ENCODE data around the gene AKAP9. TPM values are rescaled to one million over a fixed set of nuclear protein-coding genes. Genes with fewer than 3 reads are reported as not detected.

Gene AKAP9
- total RNA-seq, 4 donors from 2014 or later: 93.1 to 122 (median 109) TPM

DNA sequence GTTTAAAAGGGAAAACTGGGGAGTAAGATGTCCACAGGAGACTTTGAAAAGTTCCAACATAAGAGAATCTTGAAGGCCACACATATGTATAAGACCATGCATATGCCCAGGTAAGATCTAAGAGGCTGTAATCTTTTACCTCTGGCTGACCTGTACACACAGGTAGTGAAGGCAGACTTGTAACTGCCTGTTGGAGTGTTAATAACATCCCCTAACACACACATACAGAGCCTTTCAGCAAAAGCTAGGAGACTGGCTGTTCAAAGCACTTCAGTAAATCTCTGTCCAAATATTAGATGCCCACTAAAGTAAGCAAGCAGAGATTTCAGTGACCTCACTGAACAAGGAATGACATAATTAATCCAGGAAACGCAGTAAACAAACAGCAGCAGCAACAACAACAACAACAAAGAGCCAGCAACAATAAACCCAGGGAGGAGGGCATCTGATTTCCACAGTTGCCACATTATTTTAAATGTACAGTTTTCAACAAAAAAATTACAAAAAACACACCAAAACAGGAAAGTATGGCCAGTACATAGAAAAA lies 178.6 kb downstream of the AKAP9 start:
- TF ChIP-seq, protein P1, sequence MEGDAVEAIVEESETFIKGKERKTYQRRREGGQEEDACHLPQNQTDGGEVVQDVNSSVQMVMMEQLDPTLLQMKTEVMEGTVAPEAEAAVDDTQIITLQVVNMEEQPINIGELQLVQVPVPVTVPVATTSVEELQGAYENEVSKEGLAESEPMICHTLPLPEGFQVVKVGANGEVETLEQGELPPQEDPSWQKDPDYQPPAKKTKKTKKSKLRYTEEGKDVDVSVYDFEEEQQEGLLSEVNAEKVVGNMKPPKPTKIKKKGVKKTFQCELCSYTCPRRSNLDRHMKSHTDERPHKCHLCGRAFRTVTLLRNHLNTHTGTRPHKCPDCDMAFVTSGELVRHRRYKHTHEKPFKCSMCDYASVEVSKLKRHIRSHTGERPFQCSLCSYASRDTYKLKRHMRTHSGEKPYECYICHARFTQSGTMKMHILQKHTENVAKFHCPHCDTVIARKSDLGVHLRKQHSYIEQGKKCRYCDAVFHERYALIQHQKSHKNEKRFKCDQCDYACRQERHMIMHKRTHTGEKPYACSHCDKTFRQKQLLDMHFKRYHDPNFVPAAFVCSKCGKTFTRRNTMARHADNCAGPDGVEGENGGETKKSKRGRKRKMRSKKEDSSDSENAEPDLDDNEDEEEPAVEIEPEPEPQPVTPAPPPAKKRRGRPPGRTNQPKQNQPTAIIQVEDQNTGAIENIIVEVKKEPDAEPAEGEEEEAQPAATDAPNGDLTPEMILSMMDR (IDR thresholded peaks at IDR 0.05; ENCODE audit: low read depth): no peak

DNA sequence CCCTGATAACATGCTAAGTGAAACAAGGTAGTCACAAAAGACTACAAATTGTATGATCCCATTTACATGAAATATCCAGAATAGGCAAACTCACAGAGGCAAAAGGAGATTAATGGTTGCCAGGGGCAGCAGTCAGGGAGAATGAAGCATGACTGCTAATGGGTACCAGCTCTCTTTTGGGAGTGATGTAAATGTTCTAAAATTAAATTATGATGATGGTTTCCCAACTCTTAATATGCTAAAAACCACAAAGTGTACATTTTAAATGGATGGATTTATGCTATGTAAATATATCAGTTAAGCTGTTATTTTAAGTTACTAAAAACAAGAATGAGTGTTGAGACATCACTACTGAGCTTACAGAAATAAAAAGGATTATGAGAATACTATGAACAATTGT lies 181.0 kb downstream of the AKAP9 start:
- TF ChIP-seq, protein P1 (IDR thresholded peaks at IDR 0.05; ENCODE audit: low read depth): no peak

DNA sequence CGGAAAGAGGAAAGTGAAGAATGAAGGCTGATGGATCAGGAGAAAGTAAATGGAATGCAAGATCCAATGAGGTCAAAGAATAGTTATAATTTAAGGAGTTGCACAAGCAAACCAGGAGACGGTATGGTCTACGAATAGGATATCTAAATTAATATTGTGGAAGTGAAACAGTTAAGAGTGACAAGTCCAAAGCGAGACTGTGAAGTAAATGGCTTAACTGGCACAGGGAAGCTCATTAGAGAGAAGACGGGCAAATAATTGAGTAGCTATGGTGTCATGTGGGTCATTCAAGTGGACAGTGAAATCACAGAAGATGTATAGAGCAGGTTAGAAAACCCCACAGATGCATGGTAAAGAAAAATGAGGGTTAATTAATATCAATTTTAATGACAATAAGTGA lies 190.4 kb downstream of the AKAP9 start:
- TF ChIP-seq, protein P1 (IDR thresholded peaks at IDR 0.05; ENCODE audit: low read depth): no peak

DNA sequence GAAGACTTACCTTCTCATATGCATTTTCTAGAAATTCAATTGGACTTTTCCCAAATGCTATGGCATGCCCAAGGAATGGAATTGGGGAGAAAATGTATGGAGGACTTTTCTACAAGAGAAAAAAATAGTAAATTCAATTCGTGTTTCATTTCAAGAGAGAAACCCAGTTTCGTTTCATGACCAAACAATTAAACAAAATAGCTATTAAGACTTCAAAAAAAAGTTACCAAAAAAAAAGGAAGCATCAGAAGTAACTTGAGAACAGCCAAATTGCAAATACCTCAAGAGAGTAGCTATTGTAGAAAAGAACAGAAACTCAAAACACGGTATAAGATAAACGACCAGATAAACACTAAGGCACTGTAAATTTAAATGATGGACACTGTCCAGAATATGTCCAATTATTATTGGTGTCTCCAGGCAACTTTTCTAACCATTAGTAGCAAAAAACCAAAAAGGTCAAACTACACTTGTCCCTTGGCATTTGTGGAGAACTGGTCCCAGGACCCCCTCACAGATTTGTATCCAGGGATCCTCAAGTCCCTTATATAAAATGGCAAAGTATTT lies 191.2 kb downstream of the AKAP9 start:
- TF ChIP-seq, protein P1 (IDR thresholded peaks at IDR 0.05; ENCODE audit: low read depth): no peak

DNA sequence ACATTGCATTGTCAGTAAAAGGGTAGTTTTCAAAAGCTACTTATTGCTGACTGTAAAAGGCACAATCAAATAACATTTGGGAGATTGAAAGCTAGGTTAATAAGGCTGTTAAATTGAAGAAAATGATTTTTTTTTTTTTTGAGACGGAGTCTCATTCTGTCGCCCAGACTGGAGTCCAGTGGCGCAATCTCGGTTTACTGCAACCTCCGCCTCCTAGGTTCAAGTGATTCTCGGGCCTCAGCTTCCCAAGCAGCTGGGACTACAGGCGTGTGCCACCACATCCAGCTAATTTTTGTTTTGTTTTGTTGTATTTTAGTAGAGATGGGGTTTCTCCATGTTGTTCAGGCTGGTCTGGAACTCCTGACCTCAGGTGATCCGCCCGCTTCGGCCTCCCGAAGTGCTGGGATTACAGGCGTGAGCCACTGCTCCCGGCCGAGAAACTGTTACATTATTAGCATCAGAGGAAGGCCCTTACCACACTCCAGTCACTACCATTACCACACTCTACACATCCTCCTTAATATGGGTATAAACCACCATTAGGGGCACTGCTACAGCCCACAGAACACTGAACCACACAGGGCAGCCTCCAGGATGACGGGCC lies 192.6 kb downstream of the AKAP9 start:
- TF ChIP-seq, protein P1 (IDR thresholded peaks at IDR 0.05; ENCODE audit: low read depth): no peak

DNA sequence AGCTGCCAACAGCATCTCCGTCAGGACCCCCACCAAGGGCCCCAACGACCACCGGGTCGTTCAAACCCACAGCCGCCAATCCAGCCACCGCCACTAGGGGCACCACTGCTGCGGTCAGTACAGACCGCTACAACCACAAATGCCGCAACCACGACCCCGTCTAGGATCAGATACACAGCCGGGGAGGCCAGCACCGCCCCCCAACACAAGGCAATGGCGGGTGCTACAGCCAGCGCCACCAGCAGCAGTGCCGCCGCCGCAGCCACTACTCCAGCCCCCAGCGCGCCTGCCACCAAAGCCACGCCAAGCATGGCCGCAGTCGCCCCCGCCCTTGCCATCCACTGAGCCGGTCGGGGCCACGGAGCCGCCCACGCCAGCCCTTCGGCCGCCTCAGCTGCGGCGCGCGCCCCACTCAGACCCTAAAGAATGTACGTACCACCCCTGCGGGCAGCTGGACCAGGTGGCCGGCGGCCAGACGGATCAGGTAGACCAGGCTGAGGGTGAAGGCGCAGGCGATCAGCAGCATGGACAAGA lies 193.1 kb downstream of the AKAP9 start:
- TF ChIP-seq, protein P1 (IDR thresholded peaks at IDR 0.05; ENCODE audit: low read depth): no peak

DNA sequence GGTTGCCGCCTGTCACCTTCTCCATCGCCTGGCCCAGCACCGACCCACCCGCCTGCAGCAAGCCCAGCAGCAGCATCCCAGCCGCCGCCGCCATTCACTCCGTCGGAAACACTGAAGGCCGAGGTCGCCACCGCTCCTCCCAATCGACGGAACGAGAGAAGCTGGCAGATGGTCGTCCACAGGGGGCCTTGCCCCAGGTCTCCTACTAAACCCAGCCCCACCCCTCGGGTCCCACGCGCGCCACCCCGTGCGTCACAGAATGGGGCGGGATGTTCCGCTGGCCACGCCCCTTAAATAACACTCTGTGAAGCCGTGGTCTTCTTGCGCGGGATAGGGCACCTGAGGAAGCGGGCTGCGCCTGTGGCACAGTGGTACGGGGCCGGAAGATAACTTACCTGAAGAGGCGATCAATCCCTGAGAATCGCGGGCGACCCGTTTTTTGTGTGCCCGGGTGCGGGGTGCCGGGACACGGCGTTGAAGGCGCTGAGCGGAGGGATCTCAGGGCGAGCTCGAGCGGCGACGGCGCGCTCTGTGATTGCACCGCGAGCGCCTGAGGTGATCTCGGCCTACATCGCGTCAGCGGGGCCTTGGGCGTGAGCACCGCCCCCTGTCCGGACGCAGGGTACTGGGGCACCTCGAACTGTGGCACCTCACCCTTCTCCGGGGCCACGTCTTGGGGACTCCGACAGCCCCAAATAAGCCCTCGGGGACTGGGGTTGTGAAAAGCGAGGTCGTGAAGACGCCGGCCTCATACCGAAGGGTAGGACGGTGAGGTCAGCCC lies 193.8 kb downstream of the AKAP9 start, which contains the start of gene CYP51A1:
CYP51A1 (minus strand) TSS at position 207 of the 781 bp plus-strand sequence; CDS start at position 94, 113 bp downstream.
- TF ChIP-seq, protein P1 (IDR thresholded peaks at IDR 0.05; ENCODE audit: low read depth): no peak
